ENCODE data around the gene DCDC1.

DCDC1 gene

DNA sequence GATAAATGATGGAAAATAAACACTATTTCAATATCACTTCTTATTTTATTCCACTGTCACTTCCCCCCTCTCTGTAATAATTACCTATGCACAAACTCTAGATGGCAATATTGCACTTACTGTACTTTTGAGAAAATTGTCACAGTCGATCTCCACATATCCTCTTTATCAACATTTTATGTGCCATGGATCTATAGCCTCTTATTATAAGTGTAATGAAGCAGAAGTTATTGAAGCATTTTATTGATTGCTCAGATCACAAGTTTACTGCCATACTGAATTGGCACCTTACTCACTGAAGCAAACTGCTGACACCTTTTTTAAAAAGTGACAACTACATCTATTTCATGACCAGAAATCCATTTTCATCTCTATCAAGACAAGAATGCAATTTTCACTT, 133.4 kb downstream of the DCDC1 start:
- no peak for DNase-seq (ENCODE audit: low read depth)

DNA sequence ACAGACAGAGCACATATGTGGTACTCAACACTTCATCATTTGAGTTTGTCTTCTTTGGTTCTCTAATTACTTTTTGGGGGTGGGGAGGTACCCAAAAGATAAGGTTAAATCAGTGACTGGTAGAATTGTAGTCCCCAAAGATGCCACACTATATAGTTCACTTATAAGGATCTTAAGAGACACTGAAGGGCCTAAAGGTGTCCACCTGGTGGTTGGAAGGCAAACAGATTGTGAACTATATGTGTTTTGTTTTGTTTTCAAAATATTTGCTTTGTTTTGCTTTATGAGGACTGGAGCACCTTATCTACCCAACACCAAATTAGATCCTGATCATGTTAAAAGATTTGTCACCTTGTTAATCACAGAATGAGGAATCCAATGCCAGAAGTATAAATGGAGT, 136.1 kb downstream of the DCDC1 start:
- DNase-seq (ENCODE audit: low read depth), result no peak

DNA sequence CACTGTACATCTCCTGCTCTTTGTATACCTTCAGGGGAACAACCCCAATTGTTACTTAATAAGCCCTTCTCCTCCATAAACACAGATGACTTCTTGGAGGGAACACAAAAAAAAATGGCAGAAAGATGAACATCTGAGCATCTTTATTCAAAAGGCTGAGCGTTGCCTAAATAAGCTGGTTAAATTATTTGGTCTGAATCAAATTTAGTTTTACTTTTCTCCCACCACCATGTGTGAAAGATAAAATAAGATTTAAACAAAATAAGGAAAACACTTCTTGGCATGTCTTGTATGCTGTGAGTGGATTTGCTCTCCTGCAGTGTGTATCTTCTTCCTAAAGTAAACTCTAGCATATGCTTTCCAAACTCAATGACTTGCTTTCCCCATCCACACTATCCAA, 137.9 kb downstream of the DCDC1 start:
- DNase-seq (ENCODE audit: low read depth), result no peak

DNA sequence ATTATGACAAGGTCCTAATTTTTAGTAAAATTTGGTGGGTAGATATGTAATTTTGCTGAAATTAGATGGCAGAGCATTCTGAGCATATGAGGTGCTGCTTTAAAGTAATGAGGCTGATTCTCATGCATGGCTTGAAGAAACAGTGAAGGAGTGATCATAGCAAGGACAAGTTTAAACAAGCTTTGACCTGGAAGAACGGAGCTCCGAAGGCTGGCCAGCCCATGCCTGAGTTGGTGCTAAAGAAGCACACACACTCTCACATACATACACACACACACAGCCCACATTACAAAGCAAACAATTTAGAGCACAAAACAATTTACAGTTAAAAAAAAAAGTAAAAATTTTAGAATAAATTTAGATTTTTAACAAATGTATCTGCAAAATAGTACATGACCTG, 150.7 kb downstream of the DCDC1 start:
- DNase-seq (ENCODE audit: low read depth), result no peak

DNA sequence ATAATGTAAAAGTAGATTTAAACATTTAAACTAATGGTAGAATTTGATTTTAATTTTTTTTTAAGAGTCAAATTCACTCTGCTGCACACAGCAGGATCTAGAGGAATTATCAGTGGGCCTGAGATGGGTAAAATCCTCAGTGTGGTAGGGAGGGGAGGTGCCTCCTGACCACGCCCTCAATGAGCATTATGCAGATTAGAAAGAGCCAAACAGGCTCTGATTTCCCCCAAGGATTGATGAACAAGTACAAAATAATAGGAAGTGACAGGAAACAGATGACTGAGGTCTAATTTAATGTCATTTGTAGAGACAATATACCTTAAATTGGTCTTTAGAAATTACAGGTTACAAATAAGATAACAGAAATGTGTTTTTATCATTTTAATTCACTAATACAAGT, 155.2 kb downstream of the DCDC1 start:
- DNase-seq (ENCODE audit: low read depth), result no peak

DNA sequence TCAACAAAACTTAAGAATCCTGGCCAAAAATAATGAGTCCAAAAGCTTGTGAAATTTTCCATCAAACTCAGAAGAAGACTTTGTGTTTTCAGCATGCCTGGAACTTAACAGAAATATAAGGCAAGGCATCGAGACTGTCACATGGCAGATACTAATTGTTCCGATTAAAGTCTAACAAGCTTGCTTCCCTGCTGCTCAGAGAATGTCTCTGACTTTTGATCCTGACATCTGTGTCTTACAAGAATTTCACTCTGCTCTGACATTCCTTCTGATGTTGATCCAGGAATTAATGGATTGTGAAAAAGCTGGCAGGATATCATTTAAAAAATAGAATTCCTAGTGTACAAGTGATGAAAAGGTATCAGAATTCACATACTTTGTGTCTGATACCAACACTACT, 170.2 kb downstream of the DCDC1 start:
- no peak for DNase-seq (ENCODE audit: low read depth)

DNA sequence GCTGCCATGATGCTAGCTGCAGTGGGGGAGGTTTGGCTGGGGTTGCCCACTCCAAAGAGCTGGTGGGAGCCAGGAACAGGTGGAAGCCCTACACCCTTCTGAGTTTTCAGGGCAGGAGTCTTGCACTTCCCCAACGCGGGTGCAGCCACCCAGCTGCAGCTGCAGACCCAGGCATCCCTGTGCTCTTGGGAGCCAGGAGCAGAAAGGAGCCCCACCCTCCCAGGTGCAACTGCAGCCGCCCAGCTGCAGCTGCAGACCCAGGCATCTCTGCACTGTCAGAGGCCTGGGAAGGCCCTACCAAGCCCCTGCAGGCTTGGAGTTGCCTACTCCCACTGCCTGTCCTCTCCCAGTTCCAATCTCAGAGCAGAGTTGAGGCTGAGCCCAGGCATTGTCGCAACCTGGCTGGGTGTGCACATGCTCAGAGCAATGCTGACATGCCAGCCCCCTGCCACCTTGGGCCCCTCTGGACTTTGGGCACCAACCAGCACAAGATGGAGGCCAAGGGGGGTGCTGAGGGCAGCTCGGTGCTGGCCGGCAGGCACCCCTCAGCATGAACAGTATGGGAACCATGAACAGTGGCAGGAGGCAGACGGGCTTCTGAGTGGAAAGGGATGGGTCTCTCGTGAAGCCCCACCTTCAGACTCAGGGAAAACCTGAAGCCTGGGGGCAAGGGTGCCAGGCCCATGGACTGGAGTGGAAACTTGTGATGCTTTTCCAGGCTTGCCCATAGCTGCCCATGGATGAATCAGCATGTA, 195.4 kb downstream of the DCDC1 start:
- DNase-seq (ENCODE audit: low read depth), result no peak

DNA sequence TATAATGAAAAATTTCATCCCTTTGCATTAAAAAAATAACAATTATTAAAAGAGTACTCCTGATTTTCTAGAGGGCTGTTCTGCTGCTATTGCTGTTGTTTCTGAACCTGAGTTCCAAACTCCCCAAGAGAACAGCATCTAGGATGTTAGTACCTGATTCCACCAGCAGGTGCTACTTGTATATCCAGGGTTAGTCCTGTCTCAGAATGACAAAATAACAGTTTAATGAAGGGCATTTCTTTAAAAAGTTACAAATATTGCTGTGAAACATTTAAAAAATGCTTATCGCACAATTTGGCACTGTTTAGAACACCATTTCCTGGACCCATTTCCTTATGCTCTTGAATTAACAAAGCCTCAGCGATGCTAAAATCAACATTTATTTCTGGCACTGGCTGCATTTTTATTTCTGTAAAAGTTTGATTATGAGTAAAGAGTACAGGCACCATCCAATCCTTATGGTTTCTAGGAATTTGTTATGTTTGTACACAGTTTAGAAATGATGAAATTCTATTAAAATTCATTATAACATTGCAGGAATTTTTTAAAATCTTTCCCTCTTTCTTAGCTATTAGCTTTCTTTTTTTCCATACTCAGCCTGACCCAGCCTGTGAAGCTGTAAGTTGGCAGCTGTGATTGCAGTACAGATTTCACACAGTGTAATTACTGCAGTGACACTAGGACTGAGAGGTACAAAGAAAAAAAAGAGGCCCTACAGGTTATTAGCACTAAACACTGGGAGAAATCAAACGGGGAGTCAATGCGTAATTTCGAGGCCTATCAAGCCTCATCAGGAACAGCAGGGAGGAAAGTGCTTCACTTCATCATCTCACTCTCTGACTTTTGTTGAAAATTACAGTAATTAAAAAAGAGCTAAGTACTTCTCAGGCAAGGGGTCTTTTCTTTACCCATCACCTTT, 208.8 kb downstream of the DCDC1 start:
- no peak for DNase-seq (ENCODE audit: low read depth)

DNA sequence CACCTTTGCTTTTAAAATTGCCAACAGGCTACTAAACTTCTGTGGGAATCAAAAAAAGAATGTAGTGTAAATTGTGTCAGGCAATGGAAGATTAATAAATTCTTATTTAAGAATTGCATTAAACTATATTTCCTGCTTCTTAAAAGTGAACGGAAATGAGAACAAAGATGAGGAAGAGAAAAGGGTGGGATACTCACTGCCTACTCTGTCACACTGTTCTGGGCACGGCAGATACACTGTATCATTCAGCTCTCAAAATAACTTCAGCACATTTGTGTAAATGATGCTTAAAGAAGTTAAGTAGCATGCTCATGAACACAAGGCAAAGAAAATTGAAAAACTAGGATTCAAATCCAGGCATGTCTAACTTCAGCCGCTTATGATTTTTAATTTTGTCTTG, 218.7 kb downstream of the DCDC1 start:
- DNase-seq (ENCODE audit: low read depth), result no peak

DNA sequence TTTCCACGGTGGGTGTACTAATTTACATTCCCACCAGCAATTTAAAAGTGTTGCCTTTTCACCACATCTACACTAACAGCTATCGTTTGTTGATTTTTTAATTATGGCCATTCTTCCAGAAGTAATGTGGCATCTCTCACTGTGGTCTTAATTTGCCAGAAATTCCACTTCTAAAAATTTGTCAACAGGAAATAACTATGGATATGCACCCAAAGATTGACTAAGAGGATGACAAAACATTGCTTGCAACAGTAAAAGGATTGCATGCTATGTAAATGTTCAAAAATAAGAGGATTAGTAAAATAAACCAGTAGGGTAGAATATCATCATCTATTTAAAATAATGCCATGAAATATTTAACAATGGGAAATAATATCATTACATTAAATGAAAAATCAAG, 219.5 kb downstream of the DCDC1 start:
- DNase-seq (ENCODE audit: low read depth), result no peak

DNA sequence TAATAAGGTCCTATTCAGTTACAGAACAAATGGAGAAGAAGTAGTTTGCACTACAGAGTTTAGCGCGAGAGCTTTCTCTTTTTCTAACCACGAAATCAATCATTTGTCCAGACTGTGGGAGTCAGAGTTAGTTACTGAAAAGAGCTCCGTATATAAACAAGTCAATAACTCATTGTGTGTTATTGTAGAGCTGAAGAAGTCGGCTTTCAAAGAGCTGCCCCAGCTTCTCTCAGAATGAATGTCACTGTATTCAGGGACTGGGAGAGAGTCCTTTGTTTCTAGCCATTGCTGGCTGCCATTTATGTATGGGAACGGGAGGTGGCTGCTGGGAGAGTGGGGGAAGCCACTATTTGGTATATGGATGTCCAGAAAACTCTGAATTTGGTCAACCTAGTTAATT, 227.8 kb downstream of the DCDC1 start:
- no peak for DNase-seq (ENCODE audit: low read depth)

DNA sequence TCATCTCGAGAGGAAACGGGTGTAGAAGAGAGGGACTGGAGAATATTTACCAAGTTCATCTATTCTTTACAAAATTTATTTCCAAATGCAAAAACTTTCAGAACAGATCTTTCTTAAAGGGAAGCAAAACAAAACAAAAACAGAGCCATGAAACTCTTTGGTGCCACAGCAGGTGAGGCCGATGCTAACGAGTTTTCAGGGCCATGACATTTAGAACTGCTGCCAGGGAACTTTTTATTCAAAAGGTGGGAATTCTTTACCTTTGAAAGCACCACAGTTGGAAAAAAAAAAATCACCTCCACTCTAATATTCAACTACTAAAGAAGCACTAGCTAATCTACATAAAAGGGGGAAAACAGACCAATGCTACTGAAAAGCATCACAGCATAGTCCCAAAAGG, 230.1 kb downstream of the DCDC1 start:
- DNase-seq (ENCODE audit: low read depth), result no peak

DNA sequence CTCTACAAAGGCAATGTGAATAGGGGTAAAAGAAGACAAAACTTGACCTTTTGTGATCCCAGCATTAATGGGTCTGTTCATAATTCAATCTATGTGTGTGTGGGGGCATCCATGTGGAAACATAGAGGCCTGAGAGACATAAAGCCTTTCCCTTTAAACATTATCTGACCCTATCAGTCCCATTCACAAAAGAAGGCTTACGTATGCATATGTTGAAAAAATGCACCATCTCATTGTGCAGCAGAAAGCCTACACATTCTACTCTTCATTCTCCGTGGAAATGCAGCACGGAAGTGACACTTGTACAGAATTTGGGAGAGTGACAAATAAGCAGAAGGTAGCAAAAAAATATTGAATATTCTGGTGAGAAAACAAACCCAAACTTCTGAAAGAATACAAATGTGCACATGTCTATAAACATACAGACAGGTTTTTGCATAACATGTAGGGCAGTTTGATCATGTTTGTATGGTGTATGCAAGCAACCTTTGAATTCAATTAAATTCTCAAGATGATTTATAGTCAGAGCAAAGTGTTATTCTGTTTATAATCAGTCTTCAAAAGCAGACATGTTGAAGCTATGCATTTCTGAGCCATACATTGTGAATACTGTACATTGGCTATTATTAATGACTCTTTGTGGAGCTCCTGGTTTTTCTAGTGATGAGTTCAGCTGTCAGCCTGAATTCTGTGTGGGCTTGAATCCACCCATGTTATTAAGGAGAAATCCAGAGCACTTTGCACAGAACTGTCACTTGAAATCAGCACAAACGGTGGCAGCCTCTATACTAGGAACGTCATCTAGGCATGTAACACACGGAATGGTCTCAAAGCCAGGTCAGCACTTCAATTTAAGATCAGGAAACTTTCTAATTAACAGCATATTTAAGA, 236.8 kb downstream of the DCDC1 start:
- no peak for DNase-seq (ENCODE audit: low read depth)

DNA sequence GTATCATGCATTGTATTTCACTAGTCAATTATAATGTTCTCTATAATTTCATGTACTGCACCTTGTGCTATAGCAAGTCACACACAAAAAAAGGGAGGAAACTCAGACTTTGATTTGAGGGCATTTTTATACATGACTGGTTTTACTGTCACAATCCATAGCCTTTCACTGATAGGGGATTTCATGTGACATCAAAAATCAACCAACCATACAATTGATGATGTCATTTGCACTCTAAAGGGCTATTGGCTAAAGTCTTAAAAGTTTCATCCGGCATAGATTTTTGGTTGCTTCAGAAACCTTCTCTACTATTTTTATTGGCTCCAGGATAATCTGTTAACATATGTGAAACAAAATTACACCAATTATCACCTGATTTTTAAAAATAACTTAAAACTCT, 237.8 kb downstream of the DCDC1 start:
- no peak for DNase-seq (ENCODE audit: low read depth)

DNA sequence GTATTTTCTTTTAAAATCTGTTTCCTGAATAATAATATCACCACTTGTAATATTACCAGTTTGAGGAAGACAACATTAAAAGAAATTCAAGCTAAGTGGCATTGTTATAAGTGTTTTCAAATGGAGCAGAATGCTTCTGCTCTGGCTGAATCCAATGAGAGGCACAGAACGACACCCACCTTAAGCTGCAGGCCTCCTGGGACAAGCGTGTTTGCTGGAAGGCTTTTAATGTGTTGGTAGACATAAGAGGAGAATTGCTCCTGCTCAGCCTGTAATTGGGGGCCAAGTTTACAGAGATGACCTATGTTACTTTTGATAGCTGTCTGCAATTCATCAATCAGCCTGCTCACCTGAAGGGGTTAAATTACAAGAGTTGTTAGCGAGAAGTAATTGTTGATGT, 242.2 kb downstream of the DCDC1 start:
- DNase-seq (ENCODE audit: low read depth), result no peak

DNA sequence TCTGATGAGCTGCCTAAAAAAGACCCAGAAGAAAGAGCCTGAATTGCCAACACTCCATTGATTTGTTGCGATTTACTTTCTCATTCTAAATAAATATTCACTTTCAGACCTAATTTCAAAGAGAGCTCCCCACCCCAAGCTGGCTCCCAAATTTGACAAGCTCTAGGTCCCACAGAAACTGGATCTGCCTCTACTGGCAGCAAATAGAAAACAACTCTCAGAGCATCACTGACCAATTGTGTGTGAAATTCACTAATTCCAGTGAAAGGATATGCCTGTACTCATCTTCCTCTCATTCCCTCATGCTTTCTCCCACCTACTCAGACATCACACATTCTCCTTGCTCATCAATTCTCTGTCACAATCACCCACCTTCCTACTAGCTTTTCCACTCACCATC, 249.1 kb downstream of the DCDC1 start:
- DNase-seq (ENCODE audit: low read depth), result no peak

DNA sequence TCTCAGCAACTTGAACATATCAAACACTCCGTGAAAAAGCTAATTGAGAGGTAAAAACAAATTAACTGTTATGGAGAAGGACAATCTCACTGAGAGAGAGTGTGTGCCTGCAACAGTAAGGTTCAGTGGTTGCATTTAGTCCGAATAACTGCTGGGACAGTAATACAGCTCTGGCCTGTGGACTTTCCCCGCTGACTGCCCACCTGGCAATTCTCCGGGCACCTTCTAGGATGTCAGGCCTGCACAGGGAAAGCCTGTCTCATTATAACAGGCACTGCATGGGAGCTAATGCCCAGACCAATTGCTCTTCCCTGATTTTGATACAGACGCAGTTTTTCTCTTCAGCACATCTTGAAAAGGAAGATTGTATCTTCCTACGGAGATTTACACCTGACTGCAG, 251.0 kb downstream of the DCDC1 start:
- no peak for DNase-seq (ENCODE audit: low read depth)

DNA sequence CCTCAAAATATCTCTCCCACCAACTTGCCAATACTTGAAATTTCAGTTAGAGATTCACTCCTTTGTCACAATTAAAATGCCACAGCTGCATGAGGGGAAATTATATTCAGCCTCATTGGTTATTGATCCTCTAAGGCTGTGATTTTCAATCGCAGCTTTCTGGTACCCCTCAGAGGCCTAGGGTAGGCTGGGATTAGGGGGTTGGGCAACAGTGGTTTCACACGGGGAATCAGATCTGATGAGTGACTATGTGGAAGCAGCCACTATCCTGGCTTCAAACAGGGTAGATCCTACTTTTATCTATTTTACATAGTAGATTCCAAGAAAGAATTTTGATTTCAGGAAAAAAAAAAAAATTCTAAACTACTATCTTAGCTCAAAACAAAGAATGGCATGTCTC, 252.5 kb downstream of the DCDC1 start:
- DNase-seq (ENCODE audit: low read depth), result no peak

DNA sequence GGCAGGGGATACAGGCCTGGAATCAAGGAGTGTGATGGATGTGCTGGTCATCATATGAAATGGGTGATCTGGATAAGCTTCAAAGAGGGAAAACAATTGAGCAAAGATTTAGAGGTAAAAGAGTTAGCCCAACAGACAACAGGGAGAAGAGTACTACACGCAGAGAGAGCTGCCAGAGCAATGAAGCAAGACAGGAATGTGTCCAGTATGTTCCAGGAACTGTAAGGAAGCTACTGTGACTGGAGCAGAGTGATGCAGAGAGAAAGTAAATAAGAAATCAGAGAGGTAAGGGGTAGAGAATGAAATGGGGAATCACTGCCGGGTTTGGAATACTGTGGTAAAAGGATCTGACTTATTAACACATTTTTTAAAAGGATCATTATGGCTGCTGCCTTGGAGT, 255.1 kb downstream of the DCDC1 start:
- no peak for DNase-seq (ENCODE audit: low read depth)

DNA sequence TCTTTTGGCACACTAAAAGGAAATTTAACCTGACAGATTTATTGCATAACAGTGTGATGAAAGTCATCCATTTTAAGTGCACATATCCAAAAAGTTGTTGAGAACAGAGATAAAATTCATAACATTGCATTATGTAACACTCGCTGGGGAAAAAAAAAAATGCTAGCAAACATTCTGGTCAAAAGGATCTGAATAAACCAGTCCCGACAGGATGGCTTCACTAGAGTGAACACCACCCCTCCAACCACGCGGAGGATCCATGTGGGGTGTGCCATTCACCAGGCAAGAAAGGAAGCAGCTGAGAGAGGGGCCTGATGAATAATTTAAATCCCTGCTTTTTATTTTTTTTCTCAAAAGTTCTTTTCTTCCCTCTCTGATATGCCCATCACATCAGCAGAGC, 258.7 kb downstream of the DCDC1 start:
- no peak for DNase-seq (ENCODE audit: low read depth)

DNA sequence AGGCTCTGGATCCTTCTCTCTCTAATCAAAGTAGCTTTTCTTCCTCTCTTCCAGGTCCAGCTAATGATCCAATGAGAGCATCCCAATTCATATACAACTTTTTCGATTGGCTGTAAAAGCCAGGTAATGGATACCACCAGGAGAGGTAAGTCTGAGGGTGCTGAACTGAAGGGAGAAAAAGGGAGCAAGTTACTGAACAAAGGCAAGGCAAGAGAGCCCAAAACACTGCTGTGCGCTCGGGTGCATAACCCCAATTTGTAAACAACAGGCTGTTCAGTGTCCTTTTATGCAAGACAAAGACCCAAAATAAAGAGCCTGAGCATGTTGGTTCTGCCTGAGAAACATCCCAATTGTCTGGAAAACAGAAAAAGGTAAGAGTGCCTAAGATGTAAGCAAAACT, 260.1 kb downstream of the DCDC1 start:
- no peak for DNase-seq (ENCODE audit: low read depth)

DNA sequence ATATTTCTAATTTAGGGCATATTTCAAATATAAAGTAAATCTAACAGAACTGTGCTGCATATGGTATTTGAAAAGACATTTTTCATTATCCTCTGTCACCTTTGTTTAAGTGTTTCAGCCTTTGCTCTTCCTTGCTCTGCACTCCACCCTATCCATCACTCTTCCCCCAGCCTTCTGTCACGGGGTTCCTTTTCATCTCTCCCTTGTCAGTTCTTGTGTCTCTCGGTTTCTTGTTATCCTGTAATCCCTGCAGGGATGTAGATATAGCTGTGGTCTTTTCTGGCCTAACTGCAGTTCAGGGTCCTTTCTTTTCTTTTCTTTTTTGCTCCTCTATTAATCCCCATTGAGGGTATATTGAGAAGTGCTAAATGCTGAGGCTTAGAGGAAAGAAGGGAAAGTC, 261.9 kb downstream of the DCDC1 start:
- DNase-seq (ENCODE audit: low read depth), result no peak
